C4-2B (cell line): ENCODE data around the gene TNNT2.
A peak's percentile ranks its signal among the peaks of the same experiment; 100 is the strongest.

Experiments
- H3K27ac ChIP-seq: fragments of 450-650 bp; 2 replicates; pipeline ENCODE4 v1.5.1; 2017
- CTCF ChIP-seq: fragments of 450-650 bp; conservative IDR thresholded peaks from 2 replicates; pipeline ENCODE4 v1.5.1; 2017; ENCODE audit warnings: mild to moderate bottlenecking
- ZFX ChIP-seq: fragments of 450-650 bp; IDR thresholded peaks from 2 replicates; pipeline ENCODE4 v1.6.1; 2017

TNNT2 gene

GRCh38 chr1:201394591-201394990 is 17.1 kb upstream of the TNNT2 start:
- no peak for TF ChIP-seq CTCF
- no peak for TF ChIP-seq ZFX

GRCh38 chr1:201393076-201393475 is 15.6 kb upstream of the TNNT2 start:
- no peak overlapping the region for H3K27ac ChIP-seq
- no peak for TF ChIP-seq ZFX
- no peak for TF ChIP-seq CTCF

More at GRCh38 chr1:201394591-201394990, 17.1 kb upstream of the TNNT2 start:
- no peak overlapping the region for H3K27ac ChIP-seq

GRCh38 chr1:201391651-201392511 is 14.4 kb upstream of the TNNT2 start:
- TF ChIP-seq CTCF (no peak), ZFX (no peak)
- no peak overlapping the region for H3K27ac ChIP-seq

- no peak overlapping the region for H3K27ac ChIP-seq
- TF ChIP-seq ZFX = no peak
Observed at GRCh38 chr1:201391225-201391624, 13.7 kb upstream of the TNNT2 start.

- no peak overlapping the region for H3K27ac ChIP-seq
Observed at GRCh38 chr1:201389051-201389450, 11.6 kb upstream of the TNNT2 start.

GRCh38 chr1:201386208-201386607 is 8.7 kb upstream of the TNNT2 start:
- no peak overlapping the region for H3K27ac ChIP-seq
- TF ChIP-seq CTCF (no peak), ZFX (no peak)

More at GRCh38 chr1:201389051-201389450, 11.6 kb upstream of the TNNT2 start:
- TF ChIP-seq ZFX (no peak), CTCF (no peak)

- H3K27ac ChIP-seq = no peak overlapping the region
- TF ChIP-seq CTCF (peak; percentile 96), ZFX (no peak)
Observed at GRCh38 chr1:201385299-201385891, 7.9 kb upstream of the TNNT2 start.
